PC-9 (cell line): ENCODE measurements around the gene ZNF526. TPM values are rescaled to one million over a fixed set of nuclear protein-coding genes. Genes with fewer than 3 reads are reported as not detected.

Source experiments
- BruUV-seq: library from RNA; stranded (reverse); fragments of 400-500 nt; replicated peaks from 2 replicates; lab custom pipeline; 2021; lab: Mats Ljungman, UMichigan
- CTCF ChIA-PET: fragments of 300-600 bp; sonication (Branson Sonifier 250); formaldehyde crosslinking; loops from one replicate; lab custom pipeline; 2022; ENCODE audit warnings: antibody characterized with exemption; lab: Charles Lee
- POLR2A ChIA-PET: fragments of 300-600 bp; sonication (Branson Sonifier 250); formaldehyde crosslinking; loops from one replicate; lab custom pipeline; 2022; ENCODE audit warnings: antibody characterized with exemption; ENCODE audit not compliant: unreplicated experiment; lab: Charles Lee
- DNase-seq, 2 experiments: peaks; one replicate each; pipeline versions ENCODE4 v3.0.0 to v3.0.0-alpha.2; 2015 to 2022; ENCODE audit warnings: mixed read lengths in 1 of 2
- H2AFZ ChIP-seq: fragments of 200-600 bp; sonication (generic); 2 replicates; pipeline ENCODE4 v1.8.1; 2017; ENCODE audit warnings: antibody characterized with exemption
- H3F3A ChIP-seq: fragments of 200-600 bp; sonication (generic); 2 replicates; pipeline ENCODE4 v1.8.1; 2017; ENCODE audit warnings: antibody characterized with exemption, mild to moderate bottlenecking, low read depth; ENCODE audit not compliant: insufficient read depth
- H3K27ac ChIP-seq: fragments of 200-600 bp; sonication (generic); 2 replicates; pipeline ENCODE4 v1.6.1; 2016; ENCODE audit warnings: mixed run types
- H3K27me3 ChIP-seq: fragments of 200-600 bp; sonication (generic); 2 replicates; pipeline ENCODE4 v1.6.1; 2016; ENCODE audit warnings: low read depth, mixed run types; ENCODE audit not compliant: insufficient read depth
- H3K36me3 ChIP-seq: fragments of 200-600 bp; sonication (generic); 2 replicates; pipeline ENCODE4 v1.6.1; 2016; ENCODE audit warnings: low read depth, mixed run types
- H3K4me1 ChIP-seq: fragments of 200-600 bp; sonication (generic); replicated peaks from 2 replicates; pipeline ENCODE4 v1.6.1; 2016; ENCODE audit warnings: mixed run types; ENCODE audit not compliant: insufficient read depth
- H3K4me2 ChIP-seq: fragments of 200-600 bp; sonication (generic); 2 replicates; pipeline ENCODE4 v1.6.1; 2017; ENCODE audit warnings: mixed run types
- H3K4me3 ChIP-seq: fragments of 200-600 bp; sonication (generic); 2 replicates; pipeline ENCODE4 v1.6.1; 2016; ENCODE audit warnings: mixed run types
- H3K79me2 ChIP-seq: fragments of 200-600 bp; sonication (generic); 2 replicates; pipeline ENCODE4 v1.6.1; 2017; ENCODE audit warnings: low read depth, mixed run types
- H3K9me2 ChIP-seq: fragments of 200-600 bp; sonication (generic); 2 replicates; pipeline ENCODE4 v1.8.1; 2017; ENCODE audit warnings: mild to moderate bottlenecking; ENCODE audit not compliant: insufficient read depth
- H3K9me3 ChIP-seq: fragments of 200-600 bp; sonication (generic); 2 replicates; pipeline ENCODE4 v1.8.1; 2016; ENCODE audit warnings: low read depth; ENCODE audit not compliant: insufficient read depth
- H4K20me1 ChIP-seq: fragments of 200-600 bp; sonication (generic); 2 replicates; pipeline ENCODE4 v1.8.1; 2017; ENCODE audit not compliant: insufficient read depth
- CTCF ChIP-seq: fragments of 200-600 bp; sonication (generic); conservative IDR thresholded peaks from 2 replicates; pipeline ENCODE4 v1.6.1; 2017; ENCODE audit warnings: mixed run types, antibody characterized with exemption, mild to moderate bottlenecking, moderate library complexity
- EZH2 ChIP-seq: fragments of 200-600 bp; sonication (generic); IDR thresholded peaks from 2 replicates; pipeline ENCODE4 v1.8.0; 2017; ENCODE audit warnings: antibody characterized with exemption, low read depth
- intact Hi-C: fragments of 100-400 bp; cut with micrococcal nuclease; formaldehyde crosslinking; loops from one replicate; pipeline ENCODE4 v1.10.0; 2022; ENCODE audit not compliant: unreplicated experiment
- total RNA-seq: library from RNA; stranded (reverse); gene quantifications from 2 replicates; pipeline ENCODE4 v1.2.3, GENCODE V29; 2021

The ZNF526 gene
- total RNA-seq, 1 experiment from 2014 or later, result 13.4 TPM

GRCh38 chr19:42254089-42254849, 34.2 kb downstream of the ZNF526 start:
- H3K9me2 ChIP-seq, result no peaks in the 10 kb centered on the region
- H3K4me2 ChIP-seq, result peak overlapping the region; percentile 95
- peak overlapping the region; percentile 72 for H2AFZ ChIP-seq
- H3K27me3 ChIP-seq, result no peaks in the 10 kb centered on the region
- POLR2A ChIA-PET, result no interaction called here
- no peaks in the 10 kb centered on the region for H3K36me3 ChIP-seq
- H3K4me3 ChIP-seq, result peak overlapping the region; percentile 98
- DNase-seq, result peak in 1 of 2 experiments; percentile 63
- no peak for TF ChIP-seq CTCF
- no peak for TF ChIP-seq EZH2
- H4K20me1 ChIP-seq, result peaks cover 14% of the 10 kb centered on the region; the same call in 1 of the 2 replicates
- intact Hi-C loops, result no loop called here
- H3F3A ChIP-seq, result peaks cover 20% of the 10 kb centered on the region
- H3K4me1 ChIP-seq, result peaks cover 13% of the 10 kb centered on the region
- H3K9me3 ChIP-seq, result no peaks in the 10 kb centered on the region
- CTCF ChIA-PET, result no interaction called here
- H3K27ac ChIP-seq, result 0 out of 2 replicates have a peak overlapping the region, but pooled peaks have one; percentile 13
- peaks cover 35% of the 10 kb centered on the region for H3K79me2 ChIP-seq
- TSS peak; percentile 39 for BruUV-seq

GRCh38 chr19:42254850-42255765, 35.0 kb downstream of the ZNF526 start, which contains the start of gene ERF:
ERF (minus strand) TSS chr19:42255128; CDS start chr19:42254999, 129 bp downstream.
- H2AFZ ChIP-seq, result peak within 1 kb of the TSS; percentile 87
- H3K9me2 ChIP-seq, result no peaks in the 10 kb centered on the region
- peak; percentile 71 to 93 for DNase-seq
- H3K27ac ChIP-seq, result 0 out of 2 replicates have a peak within 1 kb of the TSS, but pooled peaks have one; percentile 13
- no TSS peak for BruUV-seq
- peak within 1 kb of the TSS; percentile 98 for H3K4me3 ChIP-seq
- no peaks in the 10 kb centered on the region for H3K36me3 ChIP-seq
- CTCF ChIA-PET, result interaction anchor here (1.0 kb wide), 1 partner anchor 25 kb away, joined by 3 read pairs; no protein-coding TSS in a partner anchor
- peaks cover 13% of the 10 kb centered on the region for H3K4me1 ChIP-seq
- H4K20me1 ChIP-seq, result peaks cover 9% of the 10 kb centered on the region; the same call in 1 of the 2 replicates
- intact Hi-C loops, result loop anchor here (1.0 kb wide), 1 partner anchor 13 kb away; no protein-coding TSS in a partner anchor
- peak within 1 kb of the TSS; percentile 95 for H3K4me2 ChIP-seq
- H3K79me2 ChIP-seq, result peaks cover 35% of the 10 kb centered on the region
- POLR2A ChIA-PET, result interaction anchor here (0.6 kb wide), 1 partner anchor 10 kb away, joined by 3 read pairs; no protein-coding TSS in a partner anchor
- no peaks in the 10 kb centered on the region for H3K27me3 ChIP-seq
- TF ChIP-seq CTCF (no peak), EZH2 (no peak)
- H3F3A ChIP-seq, result peaks cover 18% of the 10 kb centered on the region
- H3K9me3 ChIP-seq, result no peaks in the 10 kb centered on the region
